ENCODE measurements around the gene KIF3B.
"Not testable (repeated sequence)": the region's sequence is repeated elsewhere in the genome, so short reads cannot be mapped to it uniquely, and the experiment has no call there.

The KIF3B gene

DNA sequence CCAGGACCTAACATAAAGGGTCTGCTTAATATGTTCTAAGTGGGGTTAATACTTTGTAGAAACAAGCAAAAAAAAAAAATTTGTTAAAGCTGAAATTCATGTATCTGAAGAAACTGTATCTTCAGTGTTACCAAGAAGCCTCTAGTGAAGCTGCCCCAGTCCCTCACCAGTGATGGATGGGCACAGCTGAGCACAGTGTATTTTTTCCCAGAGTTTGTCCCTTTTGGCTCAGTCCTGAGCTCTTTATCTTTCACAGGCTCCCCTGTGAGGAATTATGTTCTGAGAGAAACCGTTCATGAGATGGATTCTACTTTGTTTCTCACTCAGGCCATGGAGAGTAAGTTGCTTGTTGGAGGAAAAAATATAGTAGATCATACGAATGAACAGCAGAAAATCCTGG is 38.4 kb downstream of the KIF3B start:
- no peak for DNase-seq (ENCODE audit: low spot score)
- in situ Hi-C loops (cut with MboI; ENCODE audit: low sequenced_read_pairs, unreplicated experiment): no loop called here
- TF ChIP-seq, protein P1, sequence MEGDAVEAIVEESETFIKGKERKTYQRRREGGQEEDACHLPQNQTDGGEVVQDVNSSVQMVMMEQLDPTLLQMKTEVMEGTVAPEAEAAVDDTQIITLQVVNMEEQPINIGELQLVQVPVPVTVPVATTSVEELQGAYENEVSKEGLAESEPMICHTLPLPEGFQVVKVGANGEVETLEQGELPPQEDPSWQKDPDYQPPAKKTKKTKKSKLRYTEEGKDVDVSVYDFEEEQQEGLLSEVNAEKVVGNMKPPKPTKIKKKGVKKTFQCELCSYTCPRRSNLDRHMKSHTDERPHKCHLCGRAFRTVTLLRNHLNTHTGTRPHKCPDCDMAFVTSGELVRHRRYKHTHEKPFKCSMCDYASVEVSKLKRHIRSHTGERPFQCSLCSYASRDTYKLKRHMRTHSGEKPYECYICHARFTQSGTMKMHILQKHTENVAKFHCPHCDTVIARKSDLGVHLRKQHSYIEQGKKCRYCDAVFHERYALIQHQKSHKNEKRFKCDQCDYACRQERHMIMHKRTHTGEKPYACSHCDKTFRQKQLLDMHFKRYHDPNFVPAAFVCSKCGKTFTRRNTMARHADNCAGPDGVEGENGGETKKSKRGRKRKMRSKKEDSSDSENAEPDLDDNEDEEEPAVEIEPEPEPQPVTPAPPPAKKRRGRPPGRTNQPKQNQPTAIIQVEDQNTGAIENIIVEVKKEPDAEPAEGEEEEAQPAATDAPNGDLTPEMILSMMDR (IDR thresholded peaks at IDR 0.05; ENCODE audit: borderline replicate concordance, control extremely low read depth, extremely low read depth, insufficient read depth, missing control alignments): no peak

DNA sequence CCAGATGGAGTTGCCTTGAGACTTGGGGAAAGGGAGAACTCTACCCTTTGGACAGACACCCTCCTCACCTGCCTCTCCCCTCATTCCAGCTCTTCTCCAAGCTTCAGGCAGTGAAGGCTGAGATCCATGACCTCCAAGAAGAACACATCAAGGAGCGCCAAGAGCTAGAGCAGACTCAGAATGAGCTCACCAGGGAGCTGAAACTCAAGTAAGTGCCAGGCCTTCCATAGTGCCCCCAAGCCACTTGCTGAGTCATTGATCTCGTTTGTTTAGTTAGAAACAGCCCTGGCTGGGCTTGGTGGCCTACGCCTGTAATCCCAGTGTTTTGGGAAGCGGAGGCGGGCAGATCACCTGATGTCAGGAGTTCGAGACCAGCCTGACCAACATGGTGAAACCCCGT is 39.2 kb downstream of the KIF3B start:
- TF ChIP-seq, protein P1 (IDR thresholded peaks at IDR 0.05; ENCODE audit: borderline replicate concordance, control extremely low read depth, extremely low read depth, insufficient read depth, missing control alignments): no peak
- no peak for DNase-seq (ENCODE audit: low spot score)
- in situ Hi-C loops (cut with MboI; ENCODE audit: low sequenced_read_pairs, unreplicated experiment): no loop called here

DNA sequence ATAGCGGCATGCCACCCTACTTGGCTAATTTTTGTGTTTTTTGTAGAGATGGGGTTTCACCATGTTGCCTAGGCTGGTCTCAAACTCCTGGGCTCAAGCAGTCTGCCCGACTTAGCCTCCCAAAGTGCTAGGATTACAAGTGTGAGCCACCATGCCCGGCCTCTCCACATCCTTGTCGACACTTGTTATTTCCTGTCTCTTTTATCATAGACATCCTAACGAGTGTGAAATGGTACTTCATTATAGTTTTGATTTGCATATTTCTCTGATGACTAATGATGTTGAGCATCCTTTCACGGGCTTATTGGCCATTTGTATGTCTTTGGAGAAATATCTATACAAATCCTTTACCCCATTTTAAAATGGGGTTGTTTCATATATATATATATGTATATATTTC is 41.6 kb downstream of the KIF3B start:
- in situ Hi-C loops (cut with MboI; ENCODE audit: low sequenced_read_pairs, unreplicated experiment): no loop called here
- TF ChIP-seq, protein P1 (IDR thresholded peaks at IDR 0.05; ENCODE audit: borderline replicate concordance, control extremely low read depth, extremely low read depth, insufficient read depth, missing control alignments): no peak
- no peak for DNase-seq (ENCODE audit: low spot score)

DNA sequence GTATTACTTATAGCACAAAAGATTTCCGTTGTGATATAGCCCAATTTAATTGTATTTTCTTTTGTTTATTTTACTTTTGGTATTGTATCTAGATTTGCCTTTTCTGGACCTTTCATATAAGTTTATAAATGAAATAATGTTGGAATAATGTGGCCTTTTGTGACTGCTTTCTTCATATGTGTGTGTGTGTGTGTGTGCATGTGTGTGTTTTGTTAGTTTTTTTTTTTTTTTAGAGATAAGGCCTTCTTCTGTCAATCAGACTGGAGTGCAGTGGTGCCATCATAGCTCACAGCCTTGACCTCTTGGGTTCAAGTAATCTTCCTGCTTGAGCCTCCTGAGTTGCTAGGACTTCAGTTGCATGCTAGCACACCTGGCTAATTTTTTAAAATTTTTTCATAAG is 42.9 kb downstream of the KIF3B start:
- DNase-seq (ENCODE audit: low spot score): no peak
- in situ Hi-C loops (cut with MboI; ENCODE audit: low sequenced_read_pairs, unreplicated experiment): no loop called here
- TF ChIP-seq, protein P1 (IDR thresholded peaks at IDR 0.05; ENCODE audit: borderline replicate concordance, control extremely low read depth, extremely low read depth, insufficient read depth, missing control alignments): no peak

DNA sequence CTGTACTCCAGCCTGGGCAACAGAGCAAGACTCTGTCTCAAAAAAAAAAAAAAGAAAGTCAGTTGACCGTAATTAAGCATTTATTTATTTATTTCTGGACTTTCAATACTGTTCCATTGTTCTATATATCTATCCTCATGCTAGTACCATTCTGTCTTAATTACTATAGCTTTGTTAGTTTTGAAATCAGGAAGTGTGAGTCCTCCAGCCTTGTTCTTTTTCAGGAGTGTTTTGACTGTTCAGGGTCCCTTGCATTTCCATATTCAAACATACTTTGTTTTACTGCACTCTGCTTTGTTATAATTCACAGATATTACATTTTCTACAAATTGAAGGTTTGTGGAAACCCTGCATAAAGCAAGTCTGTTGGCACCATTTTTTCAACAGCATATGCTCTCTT is 43.9 kb downstream of the KIF3B start:
- TF ChIP-seq, protein P1 (IDR thresholded peaks at IDR 0.05; ENCODE audit: borderline replicate concordance, control extremely low read depth, extremely low read depth, insufficient read depth, missing control alignments): no peak
- in situ Hi-C loops (cut with MboI; ENCODE audit: low sequenced_read_pairs, unreplicated experiment): no loop called here
- DNase-seq (ENCODE audit: low spot score): no peak

DNA sequence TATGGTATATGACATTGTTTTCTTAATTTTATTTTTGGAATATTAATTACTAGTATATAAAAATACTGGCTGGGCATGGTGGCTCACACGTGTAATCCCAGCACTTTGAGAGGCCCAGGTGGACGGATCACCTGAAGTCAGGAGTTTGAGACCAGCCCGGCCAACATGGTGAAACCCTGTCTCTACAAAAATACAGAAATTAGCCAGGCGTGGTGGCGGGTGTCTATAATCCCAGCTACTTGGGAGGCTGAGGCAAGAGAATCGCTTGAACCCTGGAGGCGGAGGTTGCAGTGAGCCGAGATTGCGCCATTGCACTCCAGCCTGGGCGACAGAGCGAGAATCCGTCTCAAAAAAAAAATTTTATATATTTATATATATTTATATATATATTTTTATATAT is 44.8 kb downstream of the KIF3B start:
- DNase-seq (ENCODE audit: low spot score); in situ Hi-C loops (cut with MboI; ENCODE audit: low sequenced_read_pairs, unreplicated experiment): not testable (repeated sequence)

DNA sequence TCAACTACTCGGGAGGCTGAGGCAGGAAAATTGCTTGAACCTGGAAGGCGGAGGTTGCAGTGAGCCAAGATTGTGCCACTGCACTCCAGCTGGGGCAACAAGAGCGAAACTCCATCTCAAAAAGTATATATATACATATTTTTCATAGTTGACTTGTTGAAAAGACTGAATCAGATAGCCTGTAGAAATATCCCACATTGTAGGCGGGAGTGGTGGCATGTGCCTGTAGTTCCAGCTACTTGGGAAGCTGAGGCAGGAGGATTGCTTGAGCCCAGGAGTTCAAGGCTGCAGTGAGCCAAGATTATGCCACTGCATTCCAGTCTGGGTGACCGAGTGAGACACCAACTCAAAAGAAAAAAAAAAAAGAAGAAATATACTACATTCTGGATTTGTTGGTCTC is 46.3 kb downstream of the KIF3B start:
- in situ Hi-C loops (cut with MboI; ENCODE audit: low sequenced_read_pairs, unreplicated experiment); DNase-seq (ENCODE audit: low spot score): not testable (repeated sequence)

DNA sequence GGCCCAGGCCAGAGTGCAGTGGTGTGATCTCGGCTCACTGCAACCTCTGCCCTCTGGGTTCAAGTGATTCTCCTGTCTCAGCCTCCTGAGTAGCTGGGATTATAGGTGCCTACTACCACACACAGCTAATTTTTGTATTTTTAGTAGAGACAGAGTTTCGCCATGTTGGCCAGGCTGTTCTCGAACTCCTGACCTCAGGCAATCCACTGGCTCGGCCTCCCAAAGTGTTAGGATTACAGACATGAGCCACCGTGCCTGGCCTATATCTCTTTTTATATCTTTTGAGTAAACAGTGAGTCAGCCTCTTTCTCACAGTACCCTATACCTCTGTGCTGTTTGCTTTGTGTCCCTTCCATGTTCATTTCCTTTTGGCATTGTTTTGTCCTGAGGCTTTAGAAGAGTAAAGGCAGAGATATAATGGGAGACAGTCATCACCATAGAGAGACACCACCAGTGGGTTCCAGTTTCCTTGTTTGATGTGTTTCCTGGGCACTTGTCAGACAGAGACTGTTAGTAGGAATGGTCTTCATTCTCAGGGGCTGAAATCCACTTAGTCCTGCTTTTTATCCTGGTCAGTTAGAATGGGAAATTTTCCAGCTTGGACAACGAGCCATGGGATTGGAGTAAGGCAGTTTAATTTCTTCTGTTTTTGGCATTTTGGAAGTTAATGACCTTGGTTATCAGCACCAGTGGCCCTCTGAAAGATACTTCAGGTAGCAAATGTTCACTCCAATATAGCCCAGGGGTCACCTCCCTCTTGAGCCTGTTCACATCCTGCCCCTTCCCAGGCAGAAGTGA is 48.5 kb downstream of the KIF3B start:
- DNase-seq (ENCODE audit: low spot score): no peak
- in situ Hi-C loops (cut with MboI; ENCODE audit: low sequenced_read_pairs, unreplicated experiment): no loop called here
- TF ChIP-seq, protein P1 (IDR thresholded peaks at IDR 0.05; ENCODE audit: borderline replicate concordance, control extremely low read depth, extremely low read depth, insufficient read depth, missing control alignments): no peak
